Motor neuron (in vitro differentiated cells): ENCODE measurements around the gene CNNM3. TPM values are rescaled to one million over a fixed set of nuclear protein-coding genes. Genes with fewer than 3 reads are reported as not detected.
A peak's percentile ranks its signal among the peaks of the same experiment; 100 is the strongest.

Experiments used
- ATAC-seq, 8 experiments: fragments of 200-7000 bp; cut with Tn5 transposase; replicated peaks in 6 of 8; 2 replicates each; pipeline ENCODE4 v1.8.0; 2021; ENCODE audit warnings: mild to moderate bottlenecking in 8 of 8, moderate library complexity in 8 of 8
- H3K27ac ChIP-seq, 2 donors: fragments of 250-450 bp; sonication (Bioruptor Pico); 2 replicates each; pipeline ENCODE4 v1.9.0; 2021; ENCODE audit warnings: antibody characterized with exemption in 2 of 2, mild to moderate bottlenecking in 2 of 2, moderate library complexity in 1 of 2
- H3K4me1 ChIP-seq, 2 donors: fragments of 250-450 bp; sonication (Bioruptor Pico); replicated peaks in 1 of 2; 2 replicates each; pipeline ENCODE4 v1.6.1; 2021; ENCODE audit warnings: antibody characterized with exemption in 2 of 2, mild to moderate bottlenecking in 2 of 2, moderate library complexity in 1 of 2
- H3K4me3 ChIP-seq, 5 donors: fragments of 250-450 bp; sonication (Bioruptor Pico); 2 replicates each; pipeline ENCODE4 v1.9.0; 2021; ENCODE audit warnings: antibody characterized with exemption in 5 of 5, mild to moderate bottlenecking in 5 of 5, moderate library complexity in 4 of 5
- WGBS, 10 experiments: fragments of 450-650 bp; shearing (Covaris generic); methylation state at CpG; one replicate each; pipeline ENCODE4 v1.0.0; 2022; 5-methylcytosine and 5-hydroxymethylcytosine counted together
- in situ Hi-C, 9 experiments: fragments of 400-800 bp; cut with MboI; loops; one replicate each; pipeline ENCODE4 v1.15.0; 2021; ENCODE audit warnings: low sequenced_read_pairs in 9 of 9, low pct_unique_long_range_greater_than_20kb in 2 of 9; ENCODE audit not compliant: unreplicated experiment in 9 of 9
- total RNA-seq, 8 experiments: library from RNA; unstranded; fragments of 300-600 nt; gene quantifications; 2 replicates each; pipeline versions ENCODE4 v1.2.3 to v1.2.4, GENCODE V29; 2022

The CNNM3 gene
- 10 to 100 TPM in 3 of 8 experiments, 1 to 10 TPM in 5; 6.0 to 19.6 (median 9.3) TPM for total RNA-seq

DNA sequence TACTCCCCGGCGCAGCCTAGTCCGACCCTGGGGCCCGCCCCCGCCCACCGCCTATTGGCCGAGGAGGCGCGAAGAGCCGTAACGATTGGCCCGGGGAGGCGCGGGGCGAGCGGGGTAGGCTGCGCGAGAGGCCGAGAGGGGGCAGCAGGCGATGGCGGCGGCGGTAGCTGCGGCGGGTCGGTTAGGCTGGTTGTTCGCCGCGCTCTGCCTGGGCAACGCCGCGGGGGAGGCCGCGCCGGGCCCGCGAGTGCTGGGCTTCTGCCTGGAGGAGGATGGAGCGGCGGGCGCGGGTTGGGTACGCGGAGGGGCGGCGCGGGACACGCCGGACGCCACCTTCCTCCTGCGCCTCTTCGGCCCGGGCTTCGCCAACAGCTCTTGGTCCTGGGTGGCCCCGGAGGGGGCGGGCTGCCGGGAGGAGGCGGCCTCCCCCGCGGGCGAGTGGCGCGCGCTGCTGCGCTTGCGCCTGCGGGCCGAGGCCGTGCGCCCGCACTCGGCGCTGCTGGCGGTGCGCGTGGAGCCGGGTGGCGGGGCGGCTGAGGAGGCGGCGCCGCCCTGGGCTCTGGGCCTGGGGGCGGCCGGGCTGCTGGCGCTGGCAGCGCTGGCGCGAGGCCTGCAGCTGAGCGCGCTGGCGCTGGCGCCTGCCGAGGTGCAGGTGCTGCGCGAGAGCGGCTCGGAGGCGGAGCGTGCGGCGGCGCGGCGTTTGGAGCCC is at the start of gene CNNM3:
CNNM3 (plus strand) TSS at position 142 of the 709 bp plus-strand sequence; CDS start at position 152, 10 bp downstream.
- peak; percentile 87 to 93 (median 92) for ATAC-seq
- Histone ChIP-seq H3K4me3 (peak within 1 kb of the TSS; percentile 59 to 88 (median 65)), H3K27ac (peak within 1 kb of the TSS; percentile 83 to 90), H3K4me1 (peaks cover 16 to 33% of the 10 kb centered on the region in 2 donors)
- in situ Hi-C loops: no loop called here
- WGBS, 10 experiments: 0% methylated on average over 9 of the region's 103 CpGs; no CpG with 5 or more reads in 9 of the 10 experiments

GRCh38 chr2:96767135-96767871 is 48.8 kb upstream of the CNNM3 start:
- no peak overlapping the region for H3K27ac ChIP-seq
- H3K4me1 ChIP-seq: peaks cover 16 to 21% of the 10 kb centered on the region in 2 donors
- H3K4me3 ChIP-seq: no peak overlapping the region
- WGBS, 10 experiments: 67 to 100% (median 94%) methylated on average over 1 to 5 of the region's 9 CpGs; no CpG with 5 or more reads in 2 of the 10 experiments
- ATAC-seq: no peak
- in situ Hi-C loops: no loop called here

DNA sequence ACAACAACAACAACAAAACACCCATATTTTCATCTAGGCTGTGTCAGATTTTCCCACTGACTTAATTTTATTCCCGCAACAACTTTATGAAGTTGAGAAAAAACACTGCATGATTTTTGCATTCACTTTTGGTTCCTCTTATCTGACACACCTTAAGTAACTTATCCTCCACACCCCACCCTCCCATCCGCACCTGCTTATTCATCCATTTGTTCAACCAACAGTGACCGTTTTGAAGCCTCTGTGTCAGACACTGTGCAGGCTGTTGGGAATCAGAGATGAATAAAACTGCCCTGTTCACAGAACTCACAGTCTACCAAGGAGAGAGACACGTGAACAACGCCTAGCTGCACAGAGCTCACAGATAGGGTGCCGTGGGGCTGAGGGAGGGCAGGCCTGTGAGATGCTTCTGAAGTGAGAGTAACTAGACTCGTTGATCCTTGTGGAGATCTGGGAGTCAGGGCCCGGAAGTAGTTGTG is 47.9 kb upstream of the CNNM3 start:
- Histone ChIP-seq H3K4me3 (no peak overlapping the region), H3K27ac (no peak overlapping the region), H3K4me1 (peaks cover 14% of the 10 kb centered on the region in 2 donors)
- 73 to 100% (median 90%) methylated on average over 2 to 8 of the region's 8 CpGs; no CpG with 5 or more reads in 2 of the 10 experiments for WGBS, 10 experiments
- in situ Hi-C loops: no loop called here
- no peak for ATAC-seq

- Histone ChIP-seq H3K4me1 (no peaks in the 10 kb centered on the region), H3K27ac (no peak overlapping the region), H3K4me3 (no peak overlapping the region)
- in situ Hi-C loops: no loop called here
- peak in 4 of 8 experiments; percentile 23 to 82 (median 51) for ATAC-seq
- 60 to 100% (median 88%) methylated on average over 1 to 5 of the region's 7 CpGs; no CpG with 5 or more reads in 6 of the 10 experiments for WGBS, 10 experiments
These were observed 46.3 kb upstream of the CNNM3 start for GRCh38 chr2:96769814-96770213.

GRCh38 chr2:96770442-96771202 is 45.4 kb upstream of the CNNM3 start:
- WGBS, 10 experiments: 82 to 100% (median 98%) methylated on average over 2 to 8 of the region's 25 CpGs; no CpG with 5 or more reads in 2 of the 10 experiments
- Histone ChIP-seq H3K4me3 (no peak overlapping the region), H3K27ac (no peak overlapping the region), H3K4me1 (no peaks in the 10 kb centered on the region)
- ATAC-seq: no peak
- in situ Hi-C loops: no loop called here

DNA sequence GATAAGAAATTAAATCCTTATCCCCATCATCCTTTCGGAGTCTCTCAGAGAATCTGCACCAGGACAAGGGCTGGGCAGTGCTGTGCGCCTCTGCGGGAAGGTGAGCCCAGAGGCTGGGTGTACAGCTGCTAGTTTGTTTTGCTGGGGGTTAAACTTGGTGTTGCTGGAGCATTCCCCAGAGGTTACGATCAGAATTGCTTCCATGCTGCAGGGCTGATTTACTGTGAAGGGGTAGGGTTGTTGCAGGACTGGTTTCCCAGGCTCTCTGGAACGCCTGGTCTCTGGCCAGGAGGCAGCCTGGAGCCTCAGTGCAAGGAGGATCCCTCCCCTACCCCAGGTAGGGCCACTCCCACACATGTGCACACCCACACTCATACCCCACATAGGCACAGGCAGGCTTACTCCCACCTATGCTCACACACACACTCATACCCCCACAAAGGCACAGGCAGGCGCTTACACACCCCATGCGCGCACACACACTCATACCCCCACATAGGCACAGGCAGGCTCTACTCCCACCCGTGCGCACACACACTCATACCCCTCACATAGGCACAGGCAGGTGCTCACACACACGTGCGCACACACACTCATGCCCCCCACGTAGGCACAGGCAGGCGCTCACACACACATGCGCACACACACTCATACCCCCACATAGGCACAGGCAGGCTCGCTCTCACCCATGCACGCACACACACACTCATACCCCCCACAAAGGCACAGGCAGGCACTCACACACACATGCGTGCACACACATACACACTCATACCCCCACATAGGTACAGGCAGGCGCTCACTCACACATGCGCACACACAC is 44.1 kb upstream of the CNNM3 start:
- Histone ChIP-seq H3K27ac (no peak overlapping the region), H3K4me3 (no peak overlapping the region), H3K4me1 (no peaks in the 10 kb centered on the region)
- in situ Hi-C loops: no loop called here
- WGBS, 10 experiments: 83 to 100% (median 98%) methylated on average over 1 to 10 of the region's 20 CpGs; no CpG with 5 or more reads in 1 of the 10 experiments
- ATAC-seq: peak in 4 of 8 experiments; percentile 9 to 21 (median 10)

- peak in 1 of 8 experiments; percentile 21 for ATAC-seq
- in situ Hi-C loops: no loop called here
- 83 to 100% (median 96%) methylated on average over 1 to 11 of the region's 12 CpGs; no CpG with 5 or more reads in 1 of the 10 experiments for WGBS, 10 experiments
- Histone ChIP-seq H3K27ac (no peak overlapping the region), H3K4me3 (no peak overlapping the region), H3K4me1 (no peaks in the 10 kb centered on the region)
These were observed 43.0 kb upstream of the CNNM3 start for GRCh38 chr2:96772903-96773671.

GRCh38 chr2:96773922-96774321 is 42.1 kb upstream of the CNNM3 start:
- in situ Hi-C loops: no loop called here
- no peaks in the 10 kb centered on the region for H3K4me1 ChIP-seq
- ATAC-seq: no peak
- no peak overlapping the region for H3K27ac ChIP-seq
- H3K4me3 ChIP-seq: no peak overlapping the region
- WGBS, 10 experiments: 77 to 100% (median 89%) methylated on average over 1 to 7 of the region's 7 CpGs; no CpG with 5 or more reads in 4 of the 10 experiments

DNA sequence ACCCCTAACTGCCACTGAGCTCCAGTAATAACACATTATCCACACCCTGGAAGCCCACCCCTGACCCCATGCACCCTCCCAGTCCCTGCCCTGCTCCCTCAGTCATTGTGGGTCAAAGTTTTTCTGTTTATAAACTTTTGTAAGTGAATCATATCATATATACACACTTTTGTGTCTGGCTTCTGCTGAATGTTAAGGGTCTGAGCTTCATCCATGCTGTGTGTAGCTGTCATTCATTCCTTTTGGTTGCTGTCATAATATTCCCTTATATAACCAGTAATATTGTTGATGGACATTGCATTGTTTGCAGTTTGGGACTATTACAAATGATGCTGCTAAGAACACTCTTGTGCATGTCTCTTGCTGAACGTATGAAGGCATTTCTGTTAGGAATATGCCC is 40.9 kb upstream of the CNNM3 start:
- H3K4me3 ChIP-seq: no peak overlapping the region
- in situ Hi-C loops: no loop called here
- H3K27ac ChIP-seq: no peak overlapping the region
- WGBS, 10 experiments: 0 to 100% (median 0%) methylated on average over 1 of the region's 1 CpG; no CpG with 5 or more reads in 4 of the 10 experiments
- H3K4me1 ChIP-seq: no peaks in the 10 kb centered on the region
- no peak for ATAC-seq

- WGBS, 10 experiments: 57 to 100% (median 78%) methylated on average over 1 to 4 of the region's 4 CpGs; no CpG with 5 or more reads in 2 of the 10 experiments
- Histone ChIP-seq H3K4me3 (no peak overlapping the region), H3K4me1 (no peaks in the 10 kb centered on the region), H3K27ac (no peak overlapping the region)
- in situ Hi-C loops: no loop called here
- ATAC-seq: no peak
These were observed 32.7 kb upstream of the CNNM3 start for GRCh38 chr2:96783388-96783787.

DNA sequence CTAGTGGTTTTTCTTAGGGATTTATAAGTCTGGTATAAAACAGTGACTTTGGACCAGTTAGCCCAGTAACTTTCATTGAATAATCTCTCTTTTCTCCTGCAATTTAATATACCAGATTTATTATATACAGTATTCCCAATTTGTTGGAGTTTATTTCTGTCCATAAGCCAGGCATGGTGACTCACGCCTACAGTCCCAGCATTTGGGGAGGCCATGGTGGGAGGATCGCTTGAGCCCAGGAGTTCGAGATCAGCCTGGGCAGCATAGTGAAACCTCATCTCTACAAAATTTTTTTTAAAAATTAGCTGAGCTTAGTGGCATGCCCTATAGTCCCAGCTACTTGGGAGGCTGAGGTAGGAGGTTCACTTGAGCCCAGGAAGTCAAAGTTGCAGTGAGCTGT is 28.7 kb upstream of the CNNM3 start:
- no peak for ATAC-seq
- no peaks in the 10 kb centered on the region for H3K4me1 ChIP-seq
- in situ Hi-C loops: no loop called here
- H3K27ac ChIP-seq: no peak overlapping the region
- WGBS, 10 experiments: 92 to 100% (median 100%) methylated on average over 1 to 3 of the region's 3 CpGs; no CpG with 5 or more reads in 3 of the 10 experiments
- H3K4me3 ChIP-seq: no peak overlapping the region
